ENCODE measurements around the gene FAM114A1.

The FAM114A1 gene

GRCh38 chr4:38967260-38968095, 99.9 kb downstream of the FAM114A1 start:
- Histone ChIP-seq H3K27me3 (ENCODE audit: control insufficient read depth, insufficient read depth, low read length) (no peaks in the 10 kb centered on the region), H3K4me1 (no peaks in the 10 kb centered on the region), H2AFZ (no peak overlapping the region), H3K9ac (no peak overlapping the region), H3K9me3 (ENCODE audit: control insufficient read depth, low read length) (no peaks in the 10 kb centered on the region), H3K79me2 (no peaks in the 10 kb centered on the region), H3K36me3 (ENCODE audit: control insufficient read depth, insufficient read depth, low read length) (no peaks in the 10 kb centered on the region), H3K27ac (no peak overlapping the region), H3K4me3 (ENCODE audit: low read depth, low read length) (no peak overlapping the region), H3K4me2 (ENCODE audit: low read length) (no peak overlapping the region)
- no peak for TF ChIP-seq CTCF (IDR thresholded peaks at IDR 0.05)

GRCh38 chr4:38968668-38969067, 101.1 kb downstream of the FAM114A1 start:
- Histone ChIP-seq H3K4me2 (ENCODE audit: low read length) (no peak overlapping the region), H3K9me3 (ENCODE audit: control insufficient read depth, low read length) (no peaks in the 10 kb centered on the region), H3K9ac (no peak overlapping the region), H3K4me3 (ENCODE audit: low read depth, low read length) (no peak overlapping the region), H3K79me2 (no peaks in the 10 kb centered on the region), H3K4me1 (no peaks in the 10 kb centered on the region), H3K27me3 (ENCODE audit: control insufficient read depth, insufficient read depth, low read length) (no peaks in the 10 kb centered on the region), H3K27ac (no peak overlapping the region), H3K36me3 (ENCODE audit: control insufficient read depth, insufficient read depth, low read length) (no peaks in the 10 kb centered on the region), H2AFZ (no peak overlapping the region)
- no peak for TF ChIP-seq CTCF (IDR thresholded peaks at IDR 0.05)

GRCh38 chr4:38976308-38976707, 108.7 kb downstream of the FAM114A1 start:
- H3K4me3 ChIP-seq (ENCODE audit: low read depth, low read length) = no peak overlapping the region
- no peak overlapping the region for H2AFZ ChIP-seq
- no peaks in the 10 kb centered on the region for H3K9me3 ChIP-seq (ENCODE audit: control insufficient read depth, low read length)
- no peaks in the 10 kb centered on the region for H3K4me1 ChIP-seq
- no peaks in the 10 kb centered on the region for H3K79me2 ChIP-seq
- H3K27me3 ChIP-seq (ENCODE audit: control insufficient read depth, insufficient read depth, low read length) = no peaks in the 10 kb centered on the region
- TF ChIP-seq CTCF (IDR thresholded peaks at IDR 0.05) = no peak
- no peak overlapping the region for H3K27ac ChIP-seq
- H3K4me2 ChIP-seq (ENCODE audit: low read length) = no peak overlapping the region
- H3K36me3 ChIP-seq (ENCODE audit: control insufficient read depth, insufficient read depth, low read length) = no peaks in the 10 kb centered on the region
- no peak overlapping the region for H3K9ac ChIP-seq

- Histone ChIP-seq H3K27me3 (ENCODE audit: control insufficient read depth, insufficient read depth, low read length) (no peaks in the 10 kb centered on the region), H3K4me1 (no peaks in the 10 kb centered on the region), H3K27ac (no peak overlapping the region), H2AFZ (no peak overlapping the region), H3K4me3 (ENCODE audit: low read depth, low read length) (no peak overlapping the region), H3K9ac (no peak overlapping the region), H3K79me2 (no peaks in the 10 kb centered on the region), H3K4me2 (ENCODE audit: low read length) (no peak overlapping the region), H3K9me3 (ENCODE audit: control insufficient read depth, low read length) (no peaks in the 10 kb centered on the region), H3K36me3 (ENCODE audit: control insufficient read depth, insufficient read depth, low read length) (no peaks in the 10 kb centered on the region)
- no peak for TF ChIP-seq CTCF (IDR thresholded peaks at IDR 0.05)
Observed at GRCh38 chr4:38979081-38979480, 111.5 kb downstream of the FAM114A1 start.
